Fibroblast of lung (primary cell): ENCODE measurements around the gene PDZD7. TPM values are rescaled to one million over a fixed set of nuclear protein-coding genes. Genes with fewer than 3 reads are reported as not detected.

ENCODE experiments used
- DNase-seq, 2 donors: peaks; one replicate each; pipeline versions ENCODE4 v3.0.0 to v3.0.0-alpha.2; 2010; ENCODE audit warnings: low read depth in 2 of 2
- H2AFZ ChIP-seq: 2 replicates; pipeline ENCODE4 v1.5.1; 2012; ENCODE audit warnings: low read length, control low read depth, inconsistent platforms
- H3K27ac ChIP-seq: 2 replicates; pipeline ENCODE4 v1.5.1; 2011; ENCODE audit warnings: low read length, control low read depth; ENCODE audit not compliant: insufficient read depth
- H3K27me3 ChIP-seq: 2 replicates; pipeline ENCODE4 v1.5.1; 2011; ENCODE audit warnings: mild to moderate bottlenecking, low read length; ENCODE audit not compliant: control insufficient read depth, insufficient read depth
- H3K36me3 ChIP-seq: 2 replicates; pipeline ENCODE4 v1.5.1; 2011; ENCODE audit warnings: low read length; ENCODE audit not compliant: control insufficient read depth, insufficient read depth
- H3K4me1 ChIP-seq: 2 replicates; pipeline ENCODE4 v1.5.1; 2011; ENCODE audit warnings: low read length; ENCODE audit not compliant: control insufficient read depth, insufficient read depth; ENCODE audit errors: extremely low read depth
- H3K4me2 ChIP-seq: 2 replicates; pipeline ENCODE4 v1.5.1; 2011; ENCODE audit warnings: low read length, control low read depth; ENCODE audit not compliant: insufficient read depth; ENCODE audit errors: extremely low read depth
- H3K4me3 ChIP-seq, 4 experiments: fragments of 200-600 bp in 1 of 4; sonication (generic) in 1 of 4; replicated peaks in 1 of 4; 2 replicates each; pipeline ENCODE4 v1.5.1; 2011 to 2016; ENCODE audit warnings: low read length in 4 of 4, low read depth in 3 of 4, mild to moderate bottlenecking in 3 of 4, control low read depth in 2 of 4, inconsistent platforms in 1 of 4, mixed read lengths in 1 of 4; ENCODE audit not compliant: insufficient read depth in 1 of 4; ENCODE audit errors: control extremely low read depth in 1 of 4
- H3K79me2 ChIP-seq: 2 replicates; pipeline ENCODE4 v1.5.1; 2012; ENCODE audit warnings: mild to moderate bottlenecking, low read length, inconsistent platforms; ENCODE audit not compliant: control insufficient read depth, insufficient read depth
- H3K9ac ChIP-seq: 2 replicates; pipeline ENCODE4 v1.5.1; 2011; ENCODE audit warnings: mild to moderate bottlenecking, low read length, control low read depth; ENCODE audit not compliant: insufficient read depth
- H3K9me3 ChIP-seq: 2 replicates; pipeline ENCODE4 v1.5.1; 2012; ENCODE audit warnings: low read depth, low read length; ENCODE audit not compliant: control insufficient read depth, insufficient read depth
- H4K20me1 ChIP-seq: 2 replicates; pipeline ENCODE4 v1.5.1; 2011; ENCODE audit warnings: low read length; ENCODE audit not compliant: control insufficient read depth, insufficient read depth; ENCODE audit errors: extremely low read depth
- EZH2 ChIP-seq: IDR thresholded peaks from 2 replicates; pipeline ENCODE4 v1.5.1; 2012; ENCODE audit warnings: low read length, control low read depth, mild to moderate bottlenecking; ENCODE audit errors: missing control alignments
- polyA plus RNA-seq, 2 donors: library from polyadenylated mRNA; depleted of rRNA in 1 of 2; stranded (reverse) in 1 of 2; unstranded in 1 of 2; fragments of >200 nt; gene quantifications; 2 replicates each; pipeline ENCODE4 v1.2.1, GENCODE V29; 2011 to 2012; ENCODE audit warnings: missing spikeins in 1 of 2
- total RNA-seq: library from RNA; depleted of rRNA; stranded (reverse); fragments of >200 nt; gene quantifications from 2 replicates; pipeline ENCODE4 v1.2.1, GENCODE V29; 2014
- TF ChIP-seq, protein P1 (sequence below), 2 donors: IDR thresholded peaks in 1 of 2; conservative IDR thresholded peaks in 1 of 2; 1 replicate in 1 of 2; 2 replicates in 1 of 2; pipeline ENCODE4 v1.5.1; 2011 to 2012; ENCODE audit warnings: low read length in 2 of 2, control low read depth in 1 of 2, inconsistent platforms in 1 of 2, low read depth in 1 of 2, mild to moderate bottlenecking in 1 of 2

Gene PDZD7
- total and polyA plus RNA-seq, 2 donors (not counting 1 experiment from before 2014, with no cell fraction given) = 0.42 to 1.3 TPM

DNA sequence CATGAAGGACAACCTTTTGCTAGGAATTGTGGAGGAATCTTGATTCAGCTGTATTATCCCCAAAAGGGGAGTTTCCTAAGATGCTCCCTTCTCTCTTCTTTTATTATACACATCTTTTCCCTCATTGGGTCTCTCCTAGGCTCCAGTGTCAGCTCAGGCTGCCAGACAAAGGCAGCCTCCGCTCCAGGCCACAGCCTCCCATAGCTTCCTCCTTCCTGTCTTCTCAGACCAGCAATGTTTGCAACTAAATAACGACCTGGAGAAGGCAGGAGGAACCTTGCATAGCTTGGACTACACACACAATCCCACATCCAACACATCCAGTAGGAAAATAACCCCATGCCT lies 12.4 kb upstream of the PDZD7 start:
- Histone ChIP-seq H3K4me3 (peak overlapping the region; percentile 20 to 68 (median 54)), H3K79me2 (no peaks in the 10 kb centered on the region)

DNA sequence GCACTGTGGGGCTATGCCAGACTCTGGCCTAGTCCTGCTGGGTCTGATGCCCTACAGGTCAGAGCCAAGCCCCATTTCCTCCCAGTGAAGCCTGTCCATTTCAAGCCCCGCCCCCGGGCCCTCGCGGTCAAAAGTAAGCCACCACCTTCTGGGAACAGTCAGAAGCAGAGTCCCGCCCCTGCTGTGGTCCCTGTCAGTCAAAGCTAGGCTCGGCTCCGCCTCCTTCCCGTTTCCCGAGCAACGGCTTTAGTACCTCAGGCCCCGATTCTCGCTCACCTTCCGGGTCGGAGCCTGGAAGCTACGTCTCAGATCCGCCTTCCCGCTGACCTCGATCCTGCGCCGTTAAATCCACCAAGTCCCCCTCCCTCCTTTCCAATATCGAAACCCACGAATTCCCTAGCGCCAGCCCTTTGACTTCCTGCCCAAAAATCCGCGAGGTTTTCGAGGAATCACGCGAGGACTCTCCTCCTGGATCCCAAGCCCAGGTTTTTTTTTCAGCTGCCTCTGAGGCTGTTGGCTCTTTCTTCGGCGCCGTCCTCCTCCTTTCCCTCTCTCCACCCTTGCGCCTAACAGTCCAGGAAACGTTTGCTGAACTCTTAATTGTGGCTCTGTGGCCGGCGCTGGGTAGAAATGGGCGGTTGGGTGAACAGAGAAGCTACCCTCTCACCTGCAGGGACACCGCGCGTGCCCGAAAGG lies 11.9 kb upstream of the PDZD7 start:
- Histone ChIP-seq H4K20me1 (no peaks in the 10 kb centered on the region), H3K27me3 (peaks cover 3% of the 10 kb centered on the region), H2AFZ (peak overlapping the region; percentile 68), H3K9ac (peak overlapping the region; percentile 67), H3K9me3 (no peaks in the 10 kb centered on the region), H3K4me2 (peak overlapping the region; percentile 81), H3K27ac (peak overlapping the region; percentile 88), H3K36me3 (peaks cover 7% of the 10 kb centered on the region), H3K4me3 (peak overlapping the region; percentile 20 to 68 (median 54)), H3K4me1 (peaks cover 8% of the 10 kb centered on the region), H3K79me2 (no peaks in the 10 kb centered on the region)
- peak; percentile 93 to 97 for DNase-seq
- no peak for TF ChIP-seq EZH2
- TF ChIP-seq, protein P1, sequence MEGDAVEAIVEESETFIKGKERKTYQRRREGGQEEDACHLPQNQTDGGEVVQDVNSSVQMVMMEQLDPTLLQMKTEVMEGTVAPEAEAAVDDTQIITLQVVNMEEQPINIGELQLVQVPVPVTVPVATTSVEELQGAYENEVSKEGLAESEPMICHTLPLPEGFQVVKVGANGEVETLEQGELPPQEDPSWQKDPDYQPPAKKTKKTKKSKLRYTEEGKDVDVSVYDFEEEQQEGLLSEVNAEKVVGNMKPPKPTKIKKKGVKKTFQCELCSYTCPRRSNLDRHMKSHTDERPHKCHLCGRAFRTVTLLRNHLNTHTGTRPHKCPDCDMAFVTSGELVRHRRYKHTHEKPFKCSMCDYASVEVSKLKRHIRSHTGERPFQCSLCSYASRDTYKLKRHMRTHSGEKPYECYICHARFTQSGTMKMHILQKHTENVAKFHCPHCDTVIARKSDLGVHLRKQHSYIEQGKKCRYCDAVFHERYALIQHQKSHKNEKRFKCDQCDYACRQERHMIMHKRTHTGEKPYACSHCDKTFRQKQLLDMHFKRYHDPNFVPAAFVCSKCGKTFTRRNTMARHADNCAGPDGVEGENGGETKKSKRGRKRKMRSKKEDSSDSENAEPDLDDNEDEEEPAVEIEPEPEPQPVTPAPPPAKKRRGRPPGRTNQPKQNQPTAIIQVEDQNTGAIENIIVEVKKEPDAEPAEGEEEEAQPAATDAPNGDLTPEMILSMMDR (conservative IDR thresholded peaks at IDR 0.05 in 1 of 2, IDR thresholded peaks at IDR 0.05 in 1 of 2; ENCODE audit: low read depth in 1 of 2, low read length in 2 of 2) = peak in 1 of 2 donors; percentile 2

More for the DNA sequence above, 12.4 kb upstream of the PDZD7 start:
- TF ChIP-seq EZH2 = no peak
- H3K4me2 ChIP-seq = peak overlapping the region; percentile 81
- H3K9ac ChIP-seq = peak overlapping the region; percentile 67
- H3K36me3 ChIP-seq = peaks cover 4% of the 10 kb centered on the region
- no peak for DNase-seq
- H3K27me3 ChIP-seq = peaks cover 8% of the 10 kb centered on the region
- no peaks in the 10 kb centered on the region for H4K20me1 ChIP-seq
- peaks cover 8% of the 10 kb centered on the region for H3K4me1 ChIP-seq
- H3K9me3 ChIP-seq = no peaks in the 10 kb centered on the region
- peak overlapping the region; percentile 88 for H3K27ac ChIP-seq
- H2AFZ ChIP-seq = peak overlapping the region; percentile 59

DNA sequence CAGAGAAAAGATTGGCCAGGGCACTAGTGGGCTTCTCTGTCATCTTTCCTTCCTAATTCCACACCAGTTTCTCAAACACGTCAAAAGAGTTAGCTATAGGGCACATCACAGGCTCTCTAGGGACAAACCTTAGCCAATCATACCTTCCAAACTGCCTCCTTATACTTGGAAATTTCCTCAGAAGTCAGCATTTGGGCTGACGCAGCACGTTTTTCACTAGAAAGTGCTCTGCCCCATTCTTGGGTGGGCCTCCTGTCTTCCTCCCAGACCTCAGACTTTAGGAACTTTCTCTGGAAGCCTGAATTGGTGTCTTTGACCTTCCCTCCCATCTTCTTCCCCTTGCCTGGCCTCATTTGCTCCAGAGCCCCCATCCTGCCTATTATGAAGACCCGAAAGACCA lies 11.2 kb upstream of the PDZD7 start:
- TF ChIP-seq EZH2 = no peak
- TF ChIP-seq, protein P1 (conservative IDR thresholded peaks at IDR 0.05 in 1 of 2, IDR thresholded peaks at IDR 0.05 in 1 of 2; ENCODE audit: low read depth in 1 of 2, low read length in 2 of 2) = no peak
- peak overlapping the region; percentile 16 to 68 (median 54) for H3K4me3 ChIP-seq
- no peaks in the 10 kb centered on the region for H3K79me2 ChIP-seq
- DNase-seq = no peak
- H3K27ac ChIP-seq = peak overlapping the region; percentile 88
- H3K4me2 ChIP-seq = peak overlapping the region; percentile 70
- peaks cover 11% of the 10 kb centered on the region for H3K36me3 ChIP-seq
- H3K9ac ChIP-seq = peak overlapping the region; percentile 67
- no peaks in the 10 kb centered on the region for H3K9me3 ChIP-seq
- H3K4me1 ChIP-seq = peaks cover 8% of the 10 kb centered on the region
- no peaks in the 10 kb centered on the region for H3K27me3 ChIP-seq
- no peak overlapping the region for H2AFZ ChIP-seq
- H4K20me1 ChIP-seq = no peaks in the 10 kb centered on the region
